Nephron progenitor cell (in vitro differentiated cells): ENCODE results near the gene ZNF518B.

ENCODE experiments used
- DNase-seq: peaks from one replicate; pipeline ENCODE4 v3.0.0; 2021
- H3K27ac Mint-ChIP-seq: 2 replicates; pipeline ENCODE4 v1.8.0; 2021; ENCODE audit warnings: mild to moderate bottlenecking, moderate library complexity, mixed read lengths
- H3K27me3 Mint-ChIP-seq: 2 replicates; pipeline ENCODE4 v1.8.0; 2021; ENCODE audit warnings: mild to moderate bottlenecking, low read depth, mixed read lengths; ENCODE audit not compliant: poor library complexity
- H3K36me3 Mint-ChIP-seq: 2 replicates; pipeline ENCODE4 v1.8.0; 2021; ENCODE audit warnings: low read depth, mixed read lengths
- H3K4me1 Mint-ChIP-seq: 2 replicates; pipeline ENCODE4 v1.8.0; 2021; ENCODE audit warnings: mixed read lengths
- H3K4me3 Mint-ChIP-seq: 2 replicates; pipeline ENCODE4 v1.8.0; 2021; ENCODE audit warnings: mild to moderate bottlenecking, moderate library complexity, mixed read lengths
- H3K9me3 Mint-ChIP-seq: 2 replicates; pipeline ENCODE4 v1.8.0; 2021; ENCODE audit warnings: mild to moderate bottlenecking, moderate library complexity, mixed read lengths
- TF ChIP-seq, protein P1 (sequence below): fragments of 200-600 bp; sonication (generic); IDR thresholded peaks from 2 replicates; pipeline ENCODE4 v1.5.0; 2021; ENCODE audit warnings: antibody characterized with exemption

Gene ZNF518B, protein sequence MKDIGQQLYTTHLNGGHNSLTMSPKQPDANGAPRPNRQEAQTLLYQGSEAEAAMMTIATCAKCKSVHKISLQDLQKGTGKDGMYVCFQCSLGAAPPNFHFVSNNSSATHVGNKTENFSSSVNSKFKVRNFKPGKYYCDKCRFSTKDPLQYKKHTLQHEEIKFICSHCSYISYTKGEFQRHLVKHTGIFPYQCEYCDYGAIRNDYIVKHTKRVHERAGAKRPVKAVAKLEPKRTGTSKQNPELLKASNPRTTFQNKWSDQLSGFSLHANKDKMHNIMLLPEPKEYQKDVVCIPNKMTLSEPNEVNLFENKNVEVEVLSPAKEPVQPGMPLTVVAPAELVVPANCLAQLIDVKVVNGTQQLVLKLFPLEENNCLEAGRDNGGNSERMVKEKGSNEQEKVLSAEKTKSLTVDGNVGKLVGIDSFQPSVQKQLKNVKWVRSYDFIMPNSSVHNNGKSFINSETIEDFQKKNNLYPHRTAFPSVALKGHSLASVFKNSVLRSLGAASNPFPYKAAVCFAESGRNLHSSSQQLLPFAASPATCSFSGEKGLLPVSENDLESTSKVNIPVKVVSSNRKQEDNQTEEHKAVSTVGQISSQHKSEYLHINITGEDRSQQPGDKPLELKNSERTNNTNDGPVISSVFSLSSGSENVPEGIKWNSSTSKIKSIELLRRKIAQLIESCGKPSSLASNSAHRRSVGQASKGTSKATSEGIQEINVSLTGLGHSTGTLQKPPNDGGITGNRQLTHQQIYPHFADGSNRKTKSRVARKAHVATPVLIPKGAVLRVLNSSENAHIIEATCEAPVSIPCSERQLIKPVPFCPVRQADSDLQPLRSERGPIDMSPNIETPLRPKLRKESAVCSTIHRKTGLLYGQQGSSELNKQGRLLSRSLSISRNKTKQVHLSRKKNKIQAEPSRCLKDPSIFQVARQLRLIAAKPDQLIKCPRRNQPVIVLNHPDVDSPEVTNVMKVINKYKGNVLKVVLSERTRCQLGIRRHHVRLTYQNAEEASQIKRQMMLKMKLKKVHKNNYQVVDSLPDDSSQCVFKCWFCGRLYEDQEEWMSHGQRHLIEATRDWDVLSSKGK

DNA sequence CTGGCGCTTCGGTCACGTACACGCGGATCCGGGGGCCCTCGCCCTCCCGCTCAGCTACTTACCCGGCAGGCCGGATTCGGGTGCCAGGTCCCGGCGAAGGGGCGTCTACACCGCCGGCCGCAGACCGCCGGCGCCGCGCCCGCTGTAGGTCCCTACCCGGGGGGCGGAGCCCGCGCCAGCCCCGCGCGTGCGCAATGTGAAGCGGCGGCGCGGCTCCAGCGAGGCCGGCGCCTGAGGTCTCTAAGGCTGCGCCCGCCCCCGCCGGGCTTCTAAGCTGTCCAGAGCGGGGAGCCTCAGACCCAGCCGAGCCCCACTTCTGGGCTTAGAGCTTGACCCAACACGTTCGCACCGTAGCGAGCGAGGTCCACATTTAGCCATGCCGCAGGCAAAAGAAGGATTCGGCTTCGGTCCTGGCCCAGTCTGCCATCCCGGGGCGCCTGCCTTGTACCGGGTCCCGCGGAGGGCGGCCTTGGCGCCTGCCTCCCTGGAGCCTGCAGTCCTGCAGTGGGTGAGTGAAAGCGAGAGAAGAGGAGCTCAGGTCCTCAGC lies at the start of gene ZNF518B:
ZNF518B (minus strand) TSS at position 172 of the 547 bp plus-strand sequence. CDS start 11,098 bp downstream, outside the sequence.
- peak within 1 kb of the TSS; percentile 86 for H3K4me3 Mint-ChIP-seq
- peaks cover 12% of the 10 kb centered on the region for H3K4me1 Mint-ChIP-seq
- H3K27me3 Mint-ChIP-seq = peaks cover 50% of the 10 kb centered on the region
- DNase-seq = peak; percentile 72
- peaks cover 80% of the 10 kb centered on the region for H3K9me3 Mint-ChIP-seq
- TF ChIP-seq, protein P1, sequence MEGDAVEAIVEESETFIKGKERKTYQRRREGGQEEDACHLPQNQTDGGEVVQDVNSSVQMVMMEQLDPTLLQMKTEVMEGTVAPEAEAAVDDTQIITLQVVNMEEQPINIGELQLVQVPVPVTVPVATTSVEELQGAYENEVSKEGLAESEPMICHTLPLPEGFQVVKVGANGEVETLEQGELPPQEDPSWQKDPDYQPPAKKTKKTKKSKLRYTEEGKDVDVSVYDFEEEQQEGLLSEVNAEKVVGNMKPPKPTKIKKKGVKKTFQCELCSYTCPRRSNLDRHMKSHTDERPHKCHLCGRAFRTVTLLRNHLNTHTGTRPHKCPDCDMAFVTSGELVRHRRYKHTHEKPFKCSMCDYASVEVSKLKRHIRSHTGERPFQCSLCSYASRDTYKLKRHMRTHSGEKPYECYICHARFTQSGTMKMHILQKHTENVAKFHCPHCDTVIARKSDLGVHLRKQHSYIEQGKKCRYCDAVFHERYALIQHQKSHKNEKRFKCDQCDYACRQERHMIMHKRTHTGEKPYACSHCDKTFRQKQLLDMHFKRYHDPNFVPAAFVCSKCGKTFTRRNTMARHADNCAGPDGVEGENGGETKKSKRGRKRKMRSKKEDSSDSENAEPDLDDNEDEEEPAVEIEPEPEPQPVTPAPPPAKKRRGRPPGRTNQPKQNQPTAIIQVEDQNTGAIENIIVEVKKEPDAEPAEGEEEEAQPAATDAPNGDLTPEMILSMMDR = no peak
- no peak within 1 kb of the TSS for H3K27ac Mint-ChIP-seq
- peaks cover 56% of the 10 kb centered on the region for H3K36me3 Mint-ChIP-seq

DNA sequence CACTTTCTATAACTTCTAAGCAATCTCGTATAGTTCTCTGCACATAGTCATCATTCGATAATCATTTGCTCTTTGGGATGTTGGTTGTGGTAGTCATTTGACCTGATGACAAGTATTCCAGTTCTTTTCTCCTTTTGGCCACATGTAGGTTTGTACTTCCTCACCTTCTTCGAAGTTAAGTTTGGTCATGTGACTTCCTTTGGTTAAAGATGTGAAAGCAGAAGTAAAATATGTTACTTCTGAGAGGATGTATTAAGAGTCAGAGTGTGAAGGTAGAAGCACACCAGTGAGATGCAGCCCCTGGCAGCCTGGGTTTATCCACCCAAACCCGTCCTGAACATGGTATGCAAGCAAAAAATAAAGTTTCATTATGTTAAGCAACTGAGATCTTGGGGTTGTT lies 48.9 kb upstream of the ZNF518B start:
- Mint-ChIP-seq H3K36me3 (no peaks in the 10 kb centered on the region), H3K4me3 (no peak overlapping the region), H3K4me1 (no peaks in the 10 kb centered on the region), H3K27me3 (peaks cover 5% of the 10 kb centered on the region), H3K27ac (no peak overlapping the region), H3K9me3 (peaks cover 3% of the 10 kb centered on the region)
- TF ChIP-seq, protein P1 = no peak
- no peak for DNase-seq

DNA sequence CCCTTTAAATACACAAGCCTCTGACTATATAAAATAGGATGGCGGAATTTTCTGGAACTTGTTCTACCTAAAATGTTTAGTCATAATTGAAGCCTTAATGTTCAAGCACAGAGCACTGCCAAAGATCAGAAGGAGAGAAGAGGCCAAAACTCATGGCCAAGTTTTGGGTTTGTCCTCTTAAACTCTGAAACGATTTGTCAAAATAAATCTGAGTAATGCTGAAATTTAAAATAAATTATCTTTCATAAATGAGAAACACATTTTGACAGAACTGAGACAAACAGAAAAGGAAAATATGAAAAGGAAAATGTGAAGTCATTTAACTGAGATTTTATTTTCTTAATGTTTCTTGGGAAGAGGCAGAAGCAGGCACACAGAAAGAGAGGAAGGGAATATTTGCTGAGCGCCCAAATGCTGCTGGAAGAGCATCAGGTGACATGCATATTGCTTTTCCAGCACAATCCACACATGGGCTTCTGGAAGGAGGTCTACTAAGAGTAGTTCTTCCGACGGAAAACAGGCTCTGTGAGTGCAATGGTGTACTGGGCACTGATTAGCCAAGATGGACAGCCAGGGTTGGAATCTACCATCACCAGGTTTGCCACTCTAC lies 47.4 kb upstream of the ZNF518B start:
- Mint-ChIP-seq H3K4me1 (no peaks in the 10 kb centered on the region), H3K4me3 (no peak overlapping the region), H3K27me3 (peaks cover 5% of the 10 kb centered on the region), H3K36me3 (no peaks in the 10 kb centered on the region), H3K27ac (no peak overlapping the region), H3K9me3 (peaks cover 3% of the 10 kb centered on the region)
- no peak for DNase-seq
- TF ChIP-seq, protein P1 = no peak

DNA sequence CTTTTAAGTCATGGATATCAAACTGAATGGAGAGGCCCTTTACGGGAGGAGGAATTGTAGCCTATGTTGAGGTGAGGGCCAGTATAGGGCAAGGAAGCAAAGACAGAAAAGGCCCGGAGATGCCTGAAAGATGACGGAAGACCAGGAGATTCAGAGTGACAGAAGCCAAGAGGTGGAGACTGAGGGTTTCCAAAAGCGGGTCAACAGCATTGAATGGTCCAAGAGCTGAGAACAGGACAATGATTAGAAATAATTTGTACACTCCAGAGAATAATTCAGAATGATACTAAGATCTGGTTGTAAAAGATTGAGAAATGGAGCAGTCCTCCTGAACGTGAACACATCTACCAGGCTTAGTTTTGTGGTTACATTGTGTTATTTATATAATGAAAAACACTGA lies 45.5 kb upstream of the ZNF518B start:
- H3K27ac Mint-ChIP-seq = no peak overlapping the region
- no peaks in the 10 kb centered on the region for H3K36me3 Mint-ChIP-seq
- H3K4me1 Mint-ChIP-seq = no peaks in the 10 kb centered on the region
- no peak for DNase-seq
- H3K9me3 Mint-ChIP-seq = peaks cover 3% of the 10 kb centered on the region
- TF ChIP-seq, protein P1 = no peak
- H3K4me3 Mint-ChIP-seq = no peak overlapping the region
- H3K27me3 Mint-ChIP-seq = peaks cover 5% of the 10 kb centered on the region

DNA sequence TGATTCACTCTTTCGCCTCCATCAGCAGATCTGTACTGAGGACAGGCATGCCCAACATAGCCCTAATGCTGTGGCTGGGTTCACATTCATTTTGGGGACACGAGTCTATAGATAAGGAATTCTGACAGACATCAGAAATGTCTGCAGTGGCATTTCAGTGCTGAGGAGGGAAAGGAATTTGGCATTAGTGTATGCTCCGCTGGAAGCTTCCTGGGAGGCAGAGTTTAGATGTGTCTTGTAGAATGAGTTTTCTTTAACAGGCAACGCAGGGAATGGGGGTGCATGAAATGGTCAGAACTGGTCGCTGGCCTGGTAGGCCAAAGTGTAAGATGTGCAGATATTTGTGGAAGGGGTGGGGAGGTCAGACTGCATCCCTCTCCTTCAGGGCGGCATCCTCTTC lies 43.5 kb upstream of the ZNF518B start:
- H3K27me3 Mint-ChIP-seq = peaks cover 5% of the 10 kb centered on the region
- peaks cover 3% of the 10 kb centered on the region for H3K9me3 Mint-ChIP-seq
- H3K36me3 Mint-ChIP-seq = no peaks in the 10 kb centered on the region
- H3K4me1 Mint-ChIP-seq = peaks cover 12% of the 10 kb centered on the region
- no peak overlapping the region for H3K27ac Mint-ChIP-seq
- TF ChIP-seq, protein P1 = no peak
- no peak overlapping the region for H3K4me3 Mint-ChIP-seq
- no peak for DNase-seq
